ENCODE results near the gene SLC2A11.

The SLC2A11 gene, protein sequence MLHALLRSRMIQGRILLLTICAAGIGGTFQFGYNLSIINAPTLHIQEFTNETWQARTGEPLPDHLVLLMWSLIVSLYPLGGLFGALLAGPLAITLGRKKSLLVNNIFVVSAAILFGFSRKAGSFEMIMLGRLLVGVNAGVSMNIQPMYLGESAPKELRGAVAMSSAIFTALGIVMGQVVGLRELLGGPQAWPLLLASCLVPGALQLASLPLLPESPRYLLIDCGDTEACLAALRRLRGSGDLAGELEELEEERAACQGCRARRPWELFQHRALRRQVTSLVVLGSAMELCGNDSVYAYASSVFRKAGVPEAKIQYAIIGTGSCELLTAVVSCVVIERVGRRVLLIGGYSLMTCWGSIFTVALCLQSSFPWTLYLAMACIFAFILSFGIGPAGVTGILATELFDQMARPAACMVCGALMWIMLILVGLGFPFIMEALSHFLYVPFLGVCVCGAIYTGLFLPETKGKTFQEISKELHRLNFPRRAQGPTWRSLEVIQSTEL

GRCh38 chr22:23857606-23858483, at the start of gene SLC2A11:
Gene SLC2A11, plus strand, starts transcription at chr22:23857875. Its CDS starts 125 bp downstream, at chr22:23858000.
- Histone ChIP-seq H3K4me1 (ENCODE audit: insufficient read depth, insufficient read length) (no peaks in the 10 kb centered on the region), H3K9me3 (ENCODE audit: insufficient read depth, low read length) (no peaks in the 10 kb centered on the region), H3K36me3 (ENCODE audit: insufficient read depth, insufficient read length, low read length) (no peaks in the 10 kb centered on the region), H3K9ac (ENCODE audit: insufficient read length, low read depth) (peak within 1 kb of the TSS; percentile 89), H3K4me3 (ENCODE audit: insufficient read length, low read depth) (peak within 1 kb of the TSS; percentile 68), H3K27me3 (ENCODE audit: insufficient read depth, insufficient read length) (no peaks in the 10 kb centered on the region)
- DNase-seq (ENCODE audit: low read depth, low spot score): peak; percentile 93
- TF ChIP-seq SUZ12 (IDR thresholded peaks at IDR 0.05; ENCODE audit: extremely low read depth, insufficient read depth, insufficient read length) (no peak), YY1 (IDR thresholded peaks at IDR 0.05; ENCODE audit: insufficient read depth, insufficient read length) (no peak), ZNF274 (IDR thresholded peaks at IDR 0.05; ENCODE audit: low read depth, low read length) (no peak)

DNA sequence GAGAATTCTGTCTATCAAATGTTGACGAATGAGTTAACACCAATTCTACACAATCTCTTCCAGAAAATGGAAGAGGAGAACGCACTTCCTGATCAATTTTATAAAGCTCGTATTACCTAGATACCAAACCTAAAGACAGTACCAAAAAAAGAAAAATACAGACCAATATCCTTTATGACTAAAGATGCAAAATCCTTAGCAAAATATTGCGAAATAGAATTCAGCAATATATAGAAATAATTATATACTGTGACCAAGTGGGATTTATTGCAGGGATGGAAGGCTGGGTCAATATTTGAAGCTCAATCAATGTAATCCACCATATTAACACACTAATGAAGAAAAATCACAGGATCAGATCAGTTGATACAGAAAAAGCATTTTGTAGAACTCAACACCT, 45.3 kb upstream of the SLC2A11 start:
- no peaks in the 10 kb centered on the region for H3K9me3 ChIP-seq (ENCODE audit: insufficient read depth, low read length)
- DNase-seq (ENCODE audit: low read depth, low spot score): no peak
- no peaks in the 10 kb centered on the region for H3K27me3 ChIP-seq (ENCODE audit: insufficient read depth, insufficient read length)
- H3K36me3 ChIP-seq (ENCODE audit: insufficient read depth, insufficient read length, low read length): peaks cover 34% of the 10 kb centered on the region
- no peak overlapping the region for H3K4me3 ChIP-seq (ENCODE audit: insufficient read length, low read depth)
- no peaks in the 10 kb centered on the region for H3K4me1 ChIP-seq (ENCODE audit: insufficient read depth, insufficient read length)
- TF ChIP-seq YY1 (IDR thresholded peaks at IDR 0.05; ENCODE audit: insufficient read depth, insufficient read length) (no peak), SUZ12 (IDR thresholded peaks at IDR 0.05; ENCODE audit: extremely low read depth, insufficient read depth, insufficient read length) (no peak), ZNF274 (IDR thresholded peaks at IDR 0.05; ENCODE audit: low read depth, low read length) (no peak)
- no peak overlapping the region for H3K9ac ChIP-seq (ENCODE audit: insufficient read length, low read depth)

GRCh38 chr22:23815541-23816155, 42.0 kb upstream of the SLC2A11 start:
- H3K27me3 ChIP-seq (ENCODE audit: insufficient read depth, insufficient read length): no peaks in the 10 kb centered on the region
- H3K4me3 ChIP-seq (ENCODE audit: insufficient read length, low read depth): no peak overlapping the region
- peaks cover 59% of the 10 kb centered on the region for H3K36me3 ChIP-seq (ENCODE audit: insufficient read depth, insufficient read length, low read length)
- H3K9ac ChIP-seq (ENCODE audit: insufficient read length, low read depth): no peak overlapping the region
- TF ChIP-seq YY1 (IDR thresholded peaks at IDR 0.05; ENCODE audit: insufficient read depth, insufficient read length): no peak
- no peak for TF ChIP-seq SUZ12 (IDR thresholded peaks at IDR 0.05; ENCODE audit: extremely low read depth, insufficient read depth, insufficient read length)
- no peak for TF ChIP-seq ZNF274 (IDR thresholded peaks at IDR 0.05; ENCODE audit: low read depth, low read length)
- H3K4me1 ChIP-seq (ENCODE audit: insufficient read depth, insufficient read length): no peaks in the 10 kb centered on the region
- no peaks in the 10 kb centered on the region for H3K9me3 ChIP-seq (ENCODE audit: insufficient read depth, low read length)
- no peak for DNase-seq (ENCODE audit: low read depth, low spot score)

DNA sequence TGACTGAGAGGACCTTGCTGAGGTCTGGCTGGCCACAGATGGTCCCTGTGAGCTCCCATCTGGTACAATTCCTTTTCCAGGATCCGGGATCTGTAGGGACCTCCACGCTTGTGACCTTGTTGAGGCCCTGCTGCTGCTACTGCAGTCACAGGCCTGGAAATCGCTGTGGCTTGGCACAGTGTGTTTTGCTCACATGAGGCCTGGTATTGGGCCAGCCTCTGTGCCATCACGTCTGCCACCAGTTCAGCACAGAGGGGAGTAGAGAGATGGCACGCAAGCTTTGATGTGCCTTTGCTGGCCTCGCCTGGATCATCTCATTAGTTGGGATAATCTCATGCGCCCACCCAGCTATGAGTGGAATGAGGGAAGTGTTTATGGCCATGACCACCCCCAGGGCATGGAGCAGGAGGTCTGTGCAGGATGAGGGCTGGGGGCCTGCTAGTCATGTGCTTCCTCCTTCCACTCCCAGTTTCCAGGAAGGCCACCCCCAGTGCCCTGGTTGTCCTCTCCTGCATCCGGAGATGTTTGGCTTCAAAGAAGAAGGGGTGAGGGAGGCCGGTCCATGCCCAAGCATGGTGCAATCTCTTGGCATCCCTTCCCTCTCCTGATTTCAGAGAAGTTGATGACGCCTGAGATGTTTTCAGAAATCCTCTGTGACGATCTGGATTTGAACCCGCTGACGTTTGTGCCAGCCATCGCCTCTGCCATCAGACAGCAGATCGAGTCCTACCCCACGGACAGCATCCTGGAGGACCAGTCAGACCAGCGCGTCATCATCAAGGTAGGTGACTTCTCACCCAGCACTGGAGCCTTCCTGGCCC, 41.3 kb upstream of the SLC2A11 start:
- no peaks in the 10 kb centered on the region for H3K4me1 ChIP-seq (ENCODE audit: insufficient read depth, insufficient read length)
- H3K27me3 ChIP-seq (ENCODE audit: insufficient read depth, insufficient read length): no peaks in the 10 kb centered on the region
- H3K9ac ChIP-seq (ENCODE audit: insufficient read length, low read depth): no peak overlapping the region
- DNase-seq (ENCODE audit: low read depth, low spot score): no peak
- TF ChIP-seq ZNF274 (IDR thresholded peaks at IDR 0.05; ENCODE audit: low read depth, low read length) (no peak), YY1 (IDR thresholded peaks at IDR 0.05; ENCODE audit: insufficient read depth, insufficient read length) (no peak), SUZ12 (IDR thresholded peaks at IDR 0.05; ENCODE audit: extremely low read depth, insufficient read depth, insufficient read length) (no peak)
- H3K9me3 ChIP-seq (ENCODE audit: insufficient read depth, low read length): no peaks in the 10 kb centered on the region
- H3K4me3 ChIP-seq (ENCODE audit: insufficient read length, low read depth): no peak overlapping the region
- H3K36me3 ChIP-seq (ENCODE audit: insufficient read depth, insufficient read length, low read length): peaks cover 61% of the 10 kb centered on the region

DNA sequence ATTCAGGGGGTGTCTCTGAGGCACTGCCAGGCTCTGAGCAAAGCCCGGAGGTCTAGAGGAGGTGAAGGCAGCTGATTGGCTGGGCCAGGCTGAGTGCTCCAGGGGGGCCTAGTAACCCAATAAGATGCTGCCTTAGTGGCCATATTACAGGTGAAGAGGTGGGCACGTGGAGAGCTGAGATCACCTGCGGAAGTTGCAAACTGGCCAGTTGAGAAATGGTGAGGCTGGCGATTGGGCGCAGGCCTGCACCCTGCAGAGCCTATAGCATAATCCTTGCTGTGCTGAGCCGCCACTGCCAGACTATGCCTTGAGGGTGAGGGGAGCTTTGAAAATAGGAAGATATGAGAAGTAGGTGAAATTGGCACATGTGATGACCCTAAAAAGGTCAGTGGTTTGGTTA, 40.5 kb upstream of the SLC2A11 start:
- H3K9ac ChIP-seq (ENCODE audit: insufficient read length, low read depth): no peak overlapping the region
- H3K4me3 ChIP-seq (ENCODE audit: insufficient read length, low read depth): no peak overlapping the region
- H3K9me3 ChIP-seq (ENCODE audit: insufficient read depth, low read length): no peaks in the 10 kb centered on the region
- H3K4me1 ChIP-seq (ENCODE audit: insufficient read depth, insufficient read length): no peaks in the 10 kb centered on the region
- DNase-seq (ENCODE audit: low read depth, low spot score): no peak
- peaks cover 63% of the 10 kb centered on the region for H3K36me3 ChIP-seq (ENCODE audit: insufficient read depth, insufficient read length, low read length)
- TF ChIP-seq YY1 (IDR thresholded peaks at IDR 0.05; ENCODE audit: insufficient read depth, insufficient read length): no peak
- no peak for TF ChIP-seq SUZ12 (IDR thresholded peaks at IDR 0.05; ENCODE audit: extremely low read depth, insufficient read depth, insufficient read length)
- TF ChIP-seq ZNF274 (IDR thresholded peaks at IDR 0.05; ENCODE audit: low read depth, low read length): no peak
- no peaks in the 10 kb centered on the region for H3K27me3 ChIP-seq (ENCODE audit: insufficient read depth, insufficient read length)

DNA sequence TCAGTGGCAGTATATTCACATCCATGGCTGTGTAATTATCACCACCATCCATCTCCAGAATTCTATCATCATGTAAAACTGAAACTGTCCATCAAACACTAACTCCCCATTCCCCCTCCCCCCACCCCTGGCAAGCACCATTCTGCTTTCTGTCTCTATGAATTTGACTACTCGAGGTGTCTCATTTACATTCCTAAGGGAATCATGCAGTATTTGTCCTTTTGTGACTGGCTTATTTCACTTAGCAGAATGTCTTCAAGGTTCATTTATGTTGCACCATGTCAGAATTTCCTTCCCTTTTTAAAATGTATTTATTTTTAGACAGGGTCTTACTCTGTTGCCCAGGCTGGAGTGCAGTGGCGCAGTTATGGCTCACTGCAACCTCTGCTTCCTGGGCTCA, 39.1 kb upstream of the SLC2A11 start:
- no peaks in the 10 kb centered on the region for H3K9me3 ChIP-seq (ENCODE audit: insufficient read depth, low read length)
- H3K4me3 ChIP-seq (ENCODE audit: insufficient read length, low read depth): no peak overlapping the region
- no peak for DNase-seq (ENCODE audit: low read depth, low spot score)
- TF ChIP-seq SUZ12 (IDR thresholded peaks at IDR 0.05; ENCODE audit: extremely low read depth, insufficient read depth, insufficient read length) (no peak), YY1 (IDR thresholded peaks at IDR 0.05; ENCODE audit: insufficient read depth, insufficient read length) (no peak), ZNF274 (IDR thresholded peaks at IDR 0.05; ENCODE audit: low read depth, low read length) (no peak)
- H3K9ac ChIP-seq (ENCODE audit: insufficient read length, low read depth): no peak overlapping the region
- H3K27me3 ChIP-seq (ENCODE audit: insufficient read depth, insufficient read length): no peaks in the 10 kb centered on the region
- peaks cover 70% of the 10 kb centered on the region for H3K36me3 ChIP-seq (ENCODE audit: insufficient read depth, insufficient read length, low read length)
- H3K4me1 ChIP-seq (ENCODE audit: insufficient read depth, insufficient read length): no peaks in the 10 kb centered on the region
